Right ventricle myocardium inferior (tissue), 1 donor: ENCODE results near the gene SBK1. TPM values are rescaled to one million over a fixed set of nuclear protein-coding genes. Genes with fewer than 3 reads are reported as not detected.

Source experiments
- total RNA-seq: library from RNA; stranded (reverse); fragmentation: NEBNext Ultra II Directional; extraction: Animal tissue kit (Norgen Biotek cat#: 25700); gene quantifications from one replicate; pipeline ENCODE4 v1.2.1, GENCODE V29; 2021
- donor health status: DM: no; HTN: yes; CAD: no; lungs with severe emphysema.

Gene SBK1
- total RNA-seq, 1 donor from 2014 or later, result 1.4 TPM

Other genes with a start within 250 kb of the SBK1 start
- gene GSG1L, start 228.8 kb upstream of the SBK1 start, total RNA-seq, result 0.19 TPM
- gene XPO6, start 80.6 kb upstream of the SBK1 start, total RNA-seq, result 30.4 TPM
- 0.73 TPM for gene NPIPB6, start 71.0 kb downstream of the SBK1 start, total RNA-seq
- 23.0 TPM for gene EIF3CL, start 111.3 kb downstream of the SBK1 start, total RNA-seq
- gene NPIPB7, start 179.8 kb downstream of the SBK1 start, total RNA-seq, result not detected
- gene CLN3, start 199.5 kb downstream of the SBK1 start, total RNA-seq, result 14.8 TPM
- gene APOBR, start 202.1 kb downstream of the SBK1 start, total RNA-seq, result 0.51 TPM
- not detected for gene IL27, start 214.3 kb downstream of the SBK1 start, total RNA-seq
- 49.6 TPM for gene NUPR1, start 246.4 kb downstream of the SBK1 start, total RNA-seq